ENCODE results near the gene TTLL1.

DNA sequence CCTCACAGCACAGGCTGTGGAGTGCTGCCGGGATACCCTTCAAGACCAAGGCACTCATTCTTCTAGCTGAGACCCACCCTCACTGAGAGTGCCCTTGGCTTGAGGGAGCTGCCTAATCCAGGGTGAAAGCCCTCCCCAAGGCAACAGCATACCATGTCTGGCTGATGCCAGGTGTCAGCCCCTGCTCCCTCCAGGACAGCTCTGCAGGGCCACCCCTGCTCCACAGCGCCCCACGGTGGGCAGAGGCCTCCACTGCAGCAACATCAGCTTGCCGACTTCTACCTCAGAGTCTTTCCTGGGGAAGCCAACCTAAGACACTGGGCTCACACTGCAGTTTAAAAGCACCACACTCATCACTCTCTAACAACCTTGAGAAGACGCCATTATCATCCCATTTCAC is 29.0 kb downstream of the TTLL1 start:
- TF ChIP-seq ETS2 (tag; IDR thresholded peaks at IDR 0.05; ENCODE audit: borderline replicate concordance, poor library complexity, severe bottlenecking): no peak
- no peak for TF ChIP-seq ZNF780A (CRISPR knock-in tag; IDR thresholded peaks at IDR 0.05)
- TF ChIP-seq, protein P1, sequence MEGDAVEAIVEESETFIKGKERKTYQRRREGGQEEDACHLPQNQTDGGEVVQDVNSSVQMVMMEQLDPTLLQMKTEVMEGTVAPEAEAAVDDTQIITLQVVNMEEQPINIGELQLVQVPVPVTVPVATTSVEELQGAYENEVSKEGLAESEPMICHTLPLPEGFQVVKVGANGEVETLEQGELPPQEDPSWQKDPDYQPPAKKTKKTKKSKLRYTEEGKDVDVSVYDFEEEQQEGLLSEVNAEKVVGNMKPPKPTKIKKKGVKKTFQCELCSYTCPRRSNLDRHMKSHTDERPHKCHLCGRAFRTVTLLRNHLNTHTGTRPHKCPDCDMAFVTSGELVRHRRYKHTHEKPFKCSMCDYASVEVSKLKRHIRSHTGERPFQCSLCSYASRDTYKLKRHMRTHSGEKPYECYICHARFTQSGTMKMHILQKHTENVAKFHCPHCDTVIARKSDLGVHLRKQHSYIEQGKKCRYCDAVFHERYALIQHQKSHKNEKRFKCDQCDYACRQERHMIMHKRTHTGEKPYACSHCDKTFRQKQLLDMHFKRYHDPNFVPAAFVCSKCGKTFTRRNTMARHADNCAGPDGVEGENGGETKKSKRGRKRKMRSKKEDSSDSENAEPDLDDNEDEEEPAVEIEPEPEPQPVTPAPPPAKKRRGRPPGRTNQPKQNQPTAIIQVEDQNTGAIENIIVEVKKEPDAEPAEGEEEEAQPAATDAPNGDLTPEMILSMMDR (IDR thresholded peaks at IDR 0.05 in 2 of 3, conservative IDR thresholded peaks at IDR 0.05 in 1 of 3; ENCODE audit: insufficient read depth in 2 of 3, low read depth in 1 of 3, low read length in 3 of 3): peak; percentile 71 to 89 (median 81)
- TF ChIP-seq ZNF77 (CRISPR knock-in tag; IDR thresholded peaks at IDR 0.05): no peak

Measured in K562 (cell line).